Endothelial cell of umbilical vein (primary cell): Measurements from ENCODE around the gene HDAC9.

Experiments used
- CTCF ChIP-seq, 2 donors: IDR thresholded peaks; 1 replicate in 1 of 2; 2 replicates in 1 of 2; pipeline ENCODE4 v1.5.1; 2011; ENCODE audit warnings: low read length in 2 of 2, mild to moderate bottlenecking in 2 of 2, moderate library complexity in 2 of 2, control low read depth in 1 of 2, inconsistent platforms in 1 of 2, low read depth in 1 of 2; ENCODE audit not compliant: insufficient read depth in 1 of 2; ENCODE audit errors: extremely low read depth in 1 of 2
- FOS ChIP-seq: IDR thresholded peaks from 2 replicates; pipeline ENCODE4 v1.6.1; 2011; ENCODE audit warnings: mild to moderate bottlenecking, low read length, moderate library complexity, borderline replicate concordance; ENCODE audit not compliant: insufficient read depth
- JUN ChIP-seq: IDR thresholded peaks from 2 replicates; pipeline ENCODE4 v1.6.1; 2011; ENCODE audit warnings: borderline replicate concordance, low read depth; ENCODE audit not compliant: insufficient read length, insufficient read depth
- MYC ChIP-seq: IDR thresholded peaks from one replicate; pipeline ENCODE4 v1.6.1; 2011; ENCODE audit warnings: mild to moderate bottlenecking, low read depth, low read length
- POLR2A ChIP-seq: IDR thresholded peaks from 2 replicates; pipeline ENCODE4 v1.6.1; 2012; ENCODE audit warnings: low read depth, mild to moderate bottlenecking, control low read depth, low read length
- POLR2AphosphoS5 ChIP-seq: IDR thresholded peaks from 2 replicates; pipeline ENCODE4 v1.6.1; 2012; ENCODE audit warnings: low read depth, mild to moderate bottlenecking, control low read depth, low read length, moderate library complexity; ENCODE audit not compliant: insufficient read depth

GRCh38 chr7:18626086-18626485, 130.5 kb downstream of the HDAC9 start:
- TF ChIP-seq CTCF (IDR thresholded peaks at IDR 0.05; ENCODE audit: extremely low read depth in 1 of 2, insufficient read depth in 1 of 2, low read depth in 1 of 2, low read length in 2 of 2) (no peak), POLR2A (no peak), FOS (no peak), POLR2AphosphoS5 (no peak), MYC (no peak), JUN (no peak)
